ENCODE measurements around the gene MRPL22. TPM values are rescaled to one million over a fixed set of nuclear protein-coding genes. Genes with fewer than 3 reads are reported as not detected.

Gene MRPL22
- total and polyA plus RNA-seq, 2 experiments from 2014 or later = 11.5 to 93.7 TPM

DNA sequence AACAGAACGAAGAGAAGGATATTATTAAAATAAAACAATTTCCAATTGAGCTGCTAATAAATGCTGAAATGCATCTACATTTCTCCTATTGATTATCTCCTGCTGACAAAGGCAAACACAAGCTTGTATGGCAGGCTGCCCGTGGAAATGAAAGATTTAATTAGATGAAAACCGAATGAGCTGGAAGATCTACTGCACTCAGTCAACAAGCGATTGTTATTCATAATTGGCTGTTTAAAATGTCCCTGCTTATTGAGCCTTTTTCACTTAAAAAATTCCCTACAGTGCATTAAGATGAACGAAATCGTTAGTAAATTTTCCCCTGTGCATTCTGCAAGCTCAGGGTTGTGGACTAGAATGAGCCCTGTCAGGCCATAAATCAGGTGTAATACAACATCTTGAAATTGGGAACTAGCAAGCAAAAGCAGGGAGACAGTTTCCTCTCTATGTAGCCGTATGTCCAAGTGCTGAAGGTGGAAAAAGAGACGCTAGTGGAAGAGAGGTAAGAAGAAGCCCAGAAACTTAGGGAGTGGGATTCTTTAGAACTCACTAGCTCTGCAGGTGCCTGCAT lies 44.2 kb downstream of the MRPL22 start:
- no peaks in the 10 kb centered on the region for H3K36me3 ChIP-seq (ENCODE audit: low read depth)
- in situ Hi-C loops (cut with MboI) = no loop called here
- 50 to 51% methylated on average over 8 of the region's 8 CpGs for WGBS, 2 experiments (ENCODE audit: low coverage in 1 of 2, low lambda C conversion rate in 2 of 2, missing lambda C conversion rate in 2 of 2)
- H3F3A ChIP-seq (ENCODE audit: insufficient read depth) = no peaks in the 10 kb centered on the region
- no peak overlapping the region for H3K4me3 ChIP-seq
- no peak overlapping the region for H3K9ac ChIP-seq
- TF ChIP-seq EZH2 (IDR thresholded peaks at IDR 0.05; ENCODE audit: insufficient read depth, poor library complexity, severe bottlenecking) = no peak
- TF ChIP-seq EZH2phosphoT487 (IDR thresholded peaks at IDR 0.05; ENCODE audit: insufficient read depth, low read depth) = no peak
- no peaks in the 10 kb centered on the region for H3K4me1 ChIP-seq (ENCODE audit: insufficient read depth)
- H3K9me3 ChIP-seq (ENCODE audit: low read depth) = no peaks in the 10 kb centered on the region
- H3K27me3 ChIP-seq (replicated peaks; ENCODE audit: insufficient read depth) = no peaks in the 10 kb centered on the region
- no peak for DNase-seq
- H3K4me2 ChIP-seq (ENCODE audit: unreplicated experiment) = no peak overlapping the region
- H3K9me2 ChIP-seq (ENCODE audit: insufficient read depth) = no peaks in the 10 kb centered on the region
- H4K20me1 ChIP-seq (ENCODE audit: insufficient read depth) = no peaks in the 10 kb centered on the region
- H2AFZ ChIP-seq = no peak overlapping the region
- H3K27ac ChIP-seq = no peak overlapping the region
- no peaks in the 10 kb centered on the region for H3K79me2 ChIP-seq (ENCODE audit: insufficient read depth)

DNA sequence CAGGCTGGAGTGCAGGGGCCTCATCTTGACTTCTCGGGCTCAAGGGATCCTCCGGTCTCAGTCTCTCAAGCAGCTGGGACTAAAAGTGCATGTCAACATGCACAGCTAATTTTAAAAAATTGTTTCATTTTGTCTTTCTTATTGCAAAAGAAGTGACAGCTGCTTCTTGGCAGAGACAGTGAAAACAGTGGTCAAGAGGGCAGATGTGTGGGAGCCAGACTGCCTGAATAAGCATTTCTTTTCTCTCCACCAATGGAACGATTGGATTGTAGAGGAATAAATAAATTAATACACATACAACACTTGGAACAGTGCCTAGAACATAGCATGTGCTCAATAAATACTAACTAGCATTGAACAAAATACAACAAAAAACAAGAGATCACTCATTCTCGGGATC lies 45.3 kb downstream of the MRPL22 start:
- TF ChIP-seq EZH2 (IDR thresholded peaks at IDR 0.05; ENCODE audit: insufficient read depth, poor library complexity, severe bottlenecking) (no peak), EZH2phosphoT487 (IDR thresholded peaks at IDR 0.05; ENCODE audit: insufficient read depth, low read depth) (no peak)

DNA sequence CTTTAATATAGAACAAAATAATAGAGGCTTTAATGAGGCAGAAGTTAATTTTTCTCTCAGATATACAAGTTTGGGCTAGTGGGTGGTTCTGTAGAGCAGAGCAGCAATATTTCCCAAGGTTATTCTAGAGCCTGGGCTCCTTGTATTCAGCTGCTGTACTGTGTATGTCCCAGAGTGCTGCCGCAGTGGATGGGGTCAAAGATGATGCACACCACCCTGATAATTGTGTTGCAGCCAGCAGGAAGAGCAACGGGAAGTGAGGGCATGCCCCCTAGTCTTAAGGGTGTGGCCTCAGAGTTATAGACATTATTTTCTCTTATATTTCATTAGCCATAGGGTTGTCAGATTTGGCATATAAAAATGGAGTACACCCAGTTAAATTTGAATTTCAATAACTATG lies 48.8 kb downstream of the MRPL22 start:
- no peak overlapping the region for H3K4me3 ChIP-seq
- H3K27ac ChIP-seq = no peak overlapping the region
- no peak overlapping the region for H2AFZ ChIP-seq
- H3K36me3 ChIP-seq (ENCODE audit: low read depth) = no peaks in the 10 kb centered on the region
- WGBS, 2 experiments (ENCODE audit: low coverage in 1 of 2, low lambda C conversion rate in 2 of 2, missing lambda C conversion rate in 2 of 2) = 21 to 27% methylated on average over 2 of the region's 2 CpGs
- TF ChIP-seq EZH2 (IDR thresholded peaks at IDR 0.05; ENCODE audit: insufficient read depth, poor library complexity, severe bottlenecking) (no peak), EZH2phosphoT487 (IDR thresholded peaks at IDR 0.05; ENCODE audit: insufficient read depth, low read depth) (no peak)
- in situ Hi-C loops (cut with MboI) = no loop called here
- no peaks in the 10 kb centered on the region for H4K20me1 ChIP-seq (ENCODE audit: insufficient read depth)
- H3F3A ChIP-seq (ENCODE audit: insufficient read depth) = no peaks in the 10 kb centered on the region
- no peak overlapping the region for H3K4me2 ChIP-seq (ENCODE audit: unreplicated experiment)
- no peaks in the 10 kb centered on the region for H3K4me1 ChIP-seq (ENCODE audit: insufficient read depth)
- H3K9me2 ChIP-seq (ENCODE audit: insufficient read depth) = no peaks in the 10 kb centered on the region
- H3K27me3 ChIP-seq (replicated peaks; ENCODE audit: insufficient read depth) = 0 out of 2 replicates have a peak, but pooled peaks cover 4% of the 10 kb centered on the region
- no peak for DNase-seq
- H3K79me2 ChIP-seq (ENCODE audit: insufficient read depth) = no peaks in the 10 kb centered on the region
- H3K9me3 ChIP-seq (ENCODE audit: low read depth) = no peaks in the 10 kb centered on the region
- no peak overlapping the region for H3K9ac ChIP-seq

More for the DNA sequence above, 45.3 kb downstream of the MRPL22 start:
- Histone ChIP-seq H4K20me1 (ENCODE audit: insufficient read depth) (no peaks in the 10 kb centered on the region), H2AFZ (no peak overlapping the region), H3K27me3 (replicated peaks; ENCODE audit: insufficient read depth) (no peaks in the 10 kb centered on the region), H3K4me1 (ENCODE audit: insufficient read depth) (no peaks in the 10 kb centered on the region), H3K79me2 (ENCODE audit: insufficient read depth) (no peaks in the 10 kb centered on the region), H3K27ac (no peak overlapping the region), H3K9ac (no peak overlapping the region), H3K4me2 (ENCODE audit: unreplicated experiment) (no peak overlapping the region), H3K9me2 (ENCODE audit: insufficient read depth) (no peaks in the 10 kb centered on the region), H3K4me3 (no peak overlapping the region), H3K36me3 (ENCODE audit: low read depth) (no peaks in the 10 kb centered on the region), H3K9me3 (ENCODE audit: low read depth) (no peaks in the 10 kb centered on the region), H3F3A (ENCODE audit: insufficient read depth) (no peaks in the 10 kb centered on the region)
- in situ Hi-C loops (cut with MboI) = no loop called here
- 48 to 53% methylated on average over 4 of the region's 4 CpGs for WGBS, 2 experiments (ENCODE audit: low coverage in 1 of 2, low lambda C conversion rate in 2 of 2, missing lambda C conversion rate in 2 of 2)
- DNase-seq = no peak

GRCh38 chr5:154993461-154993860 lies 52.6 kb downstream of the MRPL22 start:
- H3K4me1 ChIP-seq (ENCODE audit: insufficient read depth) = no peaks in the 10 kb centered on the region
- no peak overlapping the region for H3K4me2 ChIP-seq (ENCODE audit: unreplicated experiment)
- no peak overlapping the region for H3K9ac ChIP-seq
- no peaks in the 10 kb centered on the region for H3K79me2 ChIP-seq (ENCODE audit: insufficient read depth)
- TF ChIP-seq EZH2phosphoT487 (IDR thresholded peaks at IDR 0.05; ENCODE audit: insufficient read depth, low read depth) (no peak), EZH2 (IDR thresholded peaks at IDR 0.05; ENCODE audit: insufficient read depth, poor library complexity, severe bottlenecking) (no peak)
- in situ Hi-C loops (cut with MboI) = no loop called here
- no peaks in the 10 kb centered on the region for H3K9me2 ChIP-seq (ENCODE audit: insufficient read depth)
- H3K4me3 ChIP-seq = no peak overlapping the region
- no peaks in the 10 kb centered on the region for H3K36me3 ChIP-seq (ENCODE audit: low read depth)
- no peak overlapping the region for H3K27ac ChIP-seq
- no peaks in the 10 kb centered on the region for H4K20me1 ChIP-seq (ENCODE audit: insufficient read depth)
- DNase-seq = no peak
- 11 to 33% methylated on average over 1 to 2 of the region's 2 CpGs for WGBS, 2 experiments (ENCODE audit: low coverage in 1 of 2, low lambda C conversion rate in 2 of 2, missing lambda C conversion rate in 2 of 2)
- H3F3A ChIP-seq (ENCODE audit: insufficient read depth) = no peaks in the 10 kb centered on the region
- no peak overlapping the region for H2AFZ ChIP-seq
- no peaks in the 10 kb centered on the region for H3K9me3 ChIP-seq (ENCODE audit: low read depth)
- H3K27me3 ChIP-seq (replicated peaks; ENCODE audit: insufficient read depth) = 0 out of 2 replicates have a peak, but pooled peaks cover 4% of the 10 kb centered on the region

Data from GM23248 (cell line).